Measurements from ENCODE around the gene XYLB. TPM values are rescaled to one million over a fixed set of nuclear protein-coding genes. Genes with fewer than 3 reads are reported as not detected.
A peak's percentile ranks its signal among the peaks of the same experiment; 100 is the strongest.

The XYLB gene
- total and polyA plus RNA-seq, 2 of the 13 experiments (the other 11 are each of a cell fraction or from before 2014, with no cell fraction given): 25.9 to 30.0 TPM

DNA sequence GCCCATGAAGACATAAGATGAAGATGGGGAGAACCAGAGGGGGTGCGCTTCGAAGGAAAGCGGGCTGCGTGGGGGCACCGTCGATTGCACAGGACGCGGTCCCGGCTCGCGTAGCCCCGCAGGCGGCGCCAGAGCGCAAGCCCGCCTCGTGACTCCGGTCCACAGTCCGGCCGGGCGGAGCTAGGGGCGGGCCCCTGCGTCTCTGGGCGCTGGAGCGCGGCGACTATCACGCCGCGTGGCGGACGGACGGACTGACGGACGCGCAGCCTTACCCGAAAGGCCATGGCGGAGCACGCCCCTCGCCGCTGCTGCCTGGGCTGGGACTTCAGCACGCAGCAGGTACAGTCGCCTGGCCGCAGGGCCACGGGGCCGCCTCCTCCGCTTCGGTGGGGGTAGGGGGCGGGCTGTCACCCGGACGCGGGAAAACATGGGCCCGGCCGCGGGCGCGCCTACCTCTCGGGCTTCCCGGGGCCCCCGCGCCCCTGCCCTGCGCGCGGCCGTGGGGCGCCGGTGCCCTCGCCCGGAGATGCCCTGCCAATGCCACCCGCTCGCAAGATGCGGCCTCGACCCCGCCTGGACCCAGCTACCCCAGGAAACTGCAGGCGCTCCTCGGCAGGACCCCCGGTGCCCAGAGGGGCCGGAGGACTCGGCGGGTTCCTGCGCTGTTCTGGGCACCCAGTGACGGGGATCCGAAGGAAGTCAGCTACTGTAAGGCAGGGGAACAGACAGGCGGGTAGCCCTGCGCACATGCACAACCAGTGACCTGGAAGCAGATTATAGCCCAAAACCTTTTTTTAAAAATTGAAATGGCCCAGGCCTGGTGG lies at the start of gene XYLB (continued):
- TF ChIP-seq, protein P1, sequence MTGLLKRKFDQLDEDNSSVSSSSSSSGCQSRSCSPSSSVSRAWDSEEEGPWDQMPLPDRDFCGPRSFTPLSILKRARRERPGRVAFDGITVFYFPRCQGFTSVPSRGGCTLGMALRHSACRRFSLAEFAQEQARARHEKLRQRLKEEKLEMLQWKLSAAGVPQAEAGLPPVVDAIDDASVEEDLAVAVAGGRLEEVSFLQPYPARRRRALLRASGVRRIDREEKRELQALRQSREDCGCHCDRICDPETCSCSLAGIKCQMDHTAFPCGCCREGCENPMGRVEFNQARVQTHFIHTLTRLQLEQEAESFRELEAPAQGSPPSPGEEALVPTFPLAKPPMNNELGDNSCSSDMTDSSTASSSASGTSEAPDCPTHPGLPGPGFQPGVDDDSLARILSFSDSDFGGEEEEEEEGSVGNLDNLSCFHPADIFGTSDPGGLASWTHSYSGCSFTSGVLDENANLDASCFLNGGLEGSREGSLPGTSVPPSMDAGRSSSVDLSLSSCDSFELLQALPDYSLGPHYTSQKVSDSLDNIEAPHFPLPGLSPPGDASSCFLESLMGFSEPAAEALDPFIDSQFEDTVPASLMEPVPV (CRISPR knock-in tag; IDR thresholded peaks at IDR 0.05): peak; percentile 87; the same call in 1 of the 2 replicates
- TF ChIP-seq ZNF816 (CRISPR knock-in tag; IDR thresholded peaks at IDR 0.05; ENCODE audit: borderline replicate concordance) (peak; percentile 84; the same call in 1 of the 2 replicates), ZNF367 (CRISPR knock-in tag; IDR thresholded peaks at IDR 0.05; ENCODE audit: borderline replicate concordance) (peak; percentile 75), POLR2A (IDR thresholded peaks at IDR 0.05; ENCODE audit: insufficient read depth in 1 of 2, low read depth in 2 of 2, low read length in 2 of 2) (peak; percentile 91 to 94), ZNF138 (CRISPR knock-in tag; IDR thresholded peaks at IDR 0.05; ENCODE audit: low read depth) (peak; percentile 90), HDAC2 (CRISPR knock-in tag; IDR thresholded peaks at IDR 0.05) (peak; percentile 89), NR2F2 (IDR thresholded peaks at IDR 0.05; ENCODE audit: borderline replicate concordance, low read depth) (no peak), IRX3 (CRISPR knock-in tag; IDR thresholded peaks at IDR 0.05; ENCODE audit: borderline replicate concordance, low read depth) (peak; percentile 88; the same call in 1 of the 2 replicates), SP140L (CRISPR knock-in tag; IDR thresholded peaks at IDR 0.05; ENCODE audit: borderline replicate concordance) (no peak), ZNF792 (CRISPR knock-in tag; IDR thresholded peaks at IDR 0.05) (peak; percentile 92), ZFP36L1 (CRISPR knock-in tag; IDR thresholded peaks at IDR 0.05) (no peak; the same call in 1 of the 2 replicates), HOXA7 (CRISPR knock-in tag; IDR thresholded peaks at IDR 0.05) (peak; percentile 80; the same call in 1 of the 2 replicates), NFYB (CRISPR knock-in tag; IDR thresholded peaks at IDR 0.05) (peak; percentile 45; the same call in 1 of the 2 replicates), NR2C2 (CRISPR knock-in tag; IDR thresholded peaks at IDR 0.05; ENCODE audit: borderline replicate concordance) (peak; percentile 62; the same call in 1 of the 2 replicates), MAFG (CRISPR knock-in tag; IDR thresholded peaks at IDR 0.05) (no peak; the same call in 1 of the 2 replicates)
- TF ChIP-seq, protein P2, sequence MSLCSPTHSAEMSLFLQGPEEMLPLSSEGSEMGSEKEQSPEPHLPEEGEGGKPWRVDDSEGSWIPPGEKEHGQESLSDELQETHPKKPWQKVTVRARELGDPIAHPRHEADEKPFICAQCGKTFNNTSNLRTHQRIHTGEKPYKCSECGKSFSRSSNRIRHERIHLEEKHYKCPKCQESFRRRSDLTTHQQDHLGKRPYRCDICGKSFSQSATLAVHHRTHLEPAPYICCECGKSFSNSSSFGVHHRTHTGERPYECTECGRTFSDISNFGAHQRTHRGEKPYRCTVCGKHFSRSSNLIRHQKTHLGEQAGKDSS (CRISPR knock-in tag; IDR thresholded peaks at IDR 0.05; ENCODE audit: borderline replicate concordance, low read depth): peak; percentile 95
- TF ChIP-seq, protein P3, sequence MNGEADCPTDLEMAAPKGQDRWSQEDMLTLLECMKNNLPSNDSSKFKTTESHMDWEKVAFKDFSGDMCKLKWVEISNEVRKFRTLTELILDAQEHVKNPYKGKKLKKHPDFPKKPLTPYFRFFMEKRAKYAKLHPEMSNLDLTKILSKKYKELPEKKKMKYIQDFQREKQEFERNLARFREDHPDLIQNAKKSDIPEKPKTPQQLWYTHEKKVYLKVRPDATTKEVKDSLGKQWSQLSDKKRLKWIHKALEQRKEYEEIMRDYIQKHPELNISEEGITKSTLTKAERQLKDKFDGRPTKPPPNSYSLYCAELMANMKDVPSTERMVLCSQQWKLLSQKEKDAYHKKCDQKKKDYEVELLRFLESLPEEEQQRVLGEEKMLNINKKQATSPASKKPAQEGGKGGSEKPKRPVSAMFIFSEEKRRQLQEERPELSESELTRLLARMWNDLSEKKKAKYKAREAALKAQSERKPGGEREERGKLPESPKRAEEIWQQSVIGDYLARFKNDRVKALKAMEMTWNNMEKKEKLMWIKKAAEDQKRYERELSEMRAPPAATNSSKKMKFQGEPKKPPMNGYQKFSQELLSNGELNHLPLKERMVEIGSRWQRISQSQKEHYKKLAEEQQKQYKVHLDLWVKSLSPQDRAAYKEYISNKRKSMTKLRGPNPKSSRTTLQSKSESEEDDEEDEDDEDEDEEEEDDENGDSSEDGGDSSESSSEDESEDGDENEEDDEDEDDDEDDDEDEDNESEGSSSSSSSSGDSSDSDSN (CRISPR knock-in tag; IDR thresholded peaks at IDR 0.05): peak; percentile 86
- TF ChIP-seq, protein P4, sequence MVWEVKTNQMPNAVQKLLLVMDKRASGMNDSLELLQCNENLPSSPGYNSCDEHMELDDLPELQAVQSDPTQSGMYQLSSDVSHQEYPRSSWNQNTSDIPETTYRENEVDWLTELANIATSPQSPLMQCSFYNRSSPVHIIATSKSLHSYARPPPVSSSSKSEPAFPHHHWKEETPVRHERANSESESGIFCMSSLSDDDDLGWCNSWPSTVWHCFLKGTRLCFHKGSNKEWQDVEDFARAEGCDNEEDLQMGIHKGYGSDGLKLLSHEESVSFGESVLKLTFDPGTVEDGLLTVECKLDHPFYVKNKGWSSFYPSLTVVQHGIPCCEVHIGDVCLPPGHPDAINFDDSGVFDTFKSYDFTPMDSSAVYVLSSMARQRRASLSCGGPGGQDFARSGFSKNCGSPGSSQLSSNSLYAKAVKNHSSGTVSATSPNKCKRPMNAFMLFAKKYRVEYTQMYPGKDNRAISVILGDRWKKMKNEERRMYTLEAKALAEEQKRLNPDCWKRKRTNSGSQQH (CRISPR knock-in tag; IDR thresholded peaks at IDR 0.05; ENCODE audit: low read depth): peak; percentile 25; the same call in 1 of the 2 replicates
- TF ChIP-seq, protein P5, sequence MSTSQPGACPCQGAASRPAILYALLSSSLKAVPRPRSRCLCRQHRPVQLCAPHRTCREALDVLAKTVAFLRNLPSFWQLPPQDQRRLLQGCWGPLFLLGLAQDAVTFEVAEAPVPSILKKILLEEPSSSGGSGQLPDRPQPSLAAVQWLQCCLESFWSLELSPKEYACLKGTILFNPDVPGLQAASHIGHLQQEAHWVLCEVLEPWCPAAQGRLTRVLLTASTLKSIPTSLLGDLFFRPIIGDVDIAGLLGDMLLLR (CRISPR knock-in tag; IDR thresholded peaks at IDR 0.05): peak; percentile 93
- TF ChIP-seq, protein P6, sequence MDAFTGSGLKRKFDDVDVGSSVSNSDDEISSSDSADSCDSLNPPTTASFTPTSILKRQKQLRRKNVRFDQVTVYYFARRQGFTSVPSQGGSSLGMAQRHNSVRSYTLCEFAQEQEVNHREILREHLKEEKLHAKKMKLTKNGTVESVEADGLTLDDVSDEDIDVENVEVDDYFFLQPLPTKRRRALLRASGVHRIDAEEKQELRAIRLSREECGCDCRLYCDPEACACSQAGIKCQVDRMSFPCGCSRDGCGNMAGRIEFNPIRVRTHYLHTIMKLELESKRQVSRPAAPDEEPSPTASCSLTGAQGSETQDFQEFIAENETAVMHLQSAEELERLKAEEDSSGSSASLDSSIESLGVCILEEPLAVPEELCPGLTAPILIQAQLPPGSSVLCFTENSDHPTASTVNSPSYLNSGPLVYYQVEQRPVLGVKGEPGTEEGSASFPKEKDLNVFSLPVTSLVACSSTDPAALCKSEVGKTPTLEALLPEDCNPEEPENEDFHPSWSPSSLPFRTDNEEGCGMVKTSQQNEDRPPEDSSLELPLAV (CRISPR knock-in tag; conservative IDR thresholded peaks at IDR 0.05; ENCODE audit: low read depth): no peak; the same call in 1 of the 2 replicates

All from HepG2 (cell line).